ENCODE data around the gene ZFR. TPM values are rescaled to one million over a fixed set of nuclear protein-coding genes. Genes with fewer than 3 reads are reported as not detected.

ZFR gene
- total RNA-seq, 1 experiment from 2014 or later = 78.3 TPM

DNA sequence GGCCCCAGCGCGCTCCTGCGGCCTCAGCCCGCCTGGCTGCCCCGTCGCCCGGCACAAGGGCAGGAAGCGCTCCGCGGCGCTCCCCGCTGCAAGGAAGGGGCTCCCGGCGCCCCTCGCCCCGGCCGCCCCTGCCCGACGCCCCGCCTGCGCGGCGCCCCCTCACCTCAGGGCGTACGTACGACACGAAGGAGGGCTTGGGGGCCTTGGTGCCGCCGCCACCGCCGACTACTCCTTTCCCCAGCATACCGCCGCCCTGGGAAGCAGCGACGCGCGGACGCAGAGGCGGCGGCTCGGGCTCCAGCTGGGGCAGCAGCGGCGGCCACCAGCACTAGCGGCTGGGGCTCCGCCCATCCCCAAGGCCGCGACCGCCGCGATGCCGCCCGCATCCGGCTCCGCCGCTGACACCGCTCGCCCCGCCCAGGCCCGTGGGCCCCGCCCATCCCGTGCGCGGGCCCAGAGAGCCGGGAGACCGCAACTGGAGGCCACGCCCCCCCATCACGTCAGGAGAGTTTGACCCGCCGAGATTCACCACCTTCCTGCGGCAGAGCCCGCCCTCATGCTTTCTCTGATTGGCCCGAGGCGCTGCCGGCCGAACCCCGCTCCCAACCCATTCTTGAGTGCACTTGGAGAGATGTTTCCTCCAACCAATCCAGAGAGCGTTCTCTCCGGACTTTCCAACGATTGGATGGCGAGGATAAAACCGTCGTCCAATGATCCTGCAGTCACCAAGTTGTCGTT, 131.8 kb downstream of the ZFR start, which contains the start of gene MTMR12:
MTMR12 (minus strand) TSS at position 345 of the 738 bp plus-strand sequence; CDS start at position 244, 101 bp downstream.
- Histone ChIP-seq H3K27me3 (replicated peaks; ENCODE audit: control insufficient read depth, insufficient read depth, low read length) (no peaks in the 10 kb centered on the region), H3K4me1 (peaks cover 12% of the 10 kb centered on the region), H3K9me3 (no peaks in the 10 kb centered on the region), H3K4me3 (ENCODE audit: low read depth, low read length) (peak within 1 kb of the TSS; percentile 89), H3K36me3 (ENCODE audit: control insufficient read depth, insufficient read depth, low read length) (no peaks in the 10 kb centered on the region)
- no TSS peak for BruUV-seq (replicated peaks)
- peaks cover 21% of the 10 kb centered on the region for H3K4me1 Mint-ChIP-seq (ENCODE audit: low read depth, unreplicated experiment)
- H3K9me3 Mint-ChIP-seq (ENCODE audit: unreplicated experiment) = no peaks in the 10 kb centered on the region
- H3K4me3 Mint-ChIP-seq (ENCODE audit: unreplicated experiment) = peak within 1 kb of the TSS; percentile 78
- CTCF ChIA-PET = no interaction called here
- intact Hi-C loops (cut with micrococcal nuclease; ENCODE audit: unreplicated experiment) = loop anchor here (1.0 to 2.0 kb wide), 6 partner anchors 37 to 272 kb away; partner anchors contain the start of genes GOLPH3 and SUB1
- H3K27ac Mint-ChIP-seq (ENCODE audit: unreplicated experiment) = peak within 1 kb of the TSS; percentile 66
- H3K36me3 Mint-ChIP-seq (ENCODE audit: insufficient read depth, unreplicated experiment) = peaks cover 18% of the 10 kb centered on the region
- TF ChIP-seq, protein P1, sequence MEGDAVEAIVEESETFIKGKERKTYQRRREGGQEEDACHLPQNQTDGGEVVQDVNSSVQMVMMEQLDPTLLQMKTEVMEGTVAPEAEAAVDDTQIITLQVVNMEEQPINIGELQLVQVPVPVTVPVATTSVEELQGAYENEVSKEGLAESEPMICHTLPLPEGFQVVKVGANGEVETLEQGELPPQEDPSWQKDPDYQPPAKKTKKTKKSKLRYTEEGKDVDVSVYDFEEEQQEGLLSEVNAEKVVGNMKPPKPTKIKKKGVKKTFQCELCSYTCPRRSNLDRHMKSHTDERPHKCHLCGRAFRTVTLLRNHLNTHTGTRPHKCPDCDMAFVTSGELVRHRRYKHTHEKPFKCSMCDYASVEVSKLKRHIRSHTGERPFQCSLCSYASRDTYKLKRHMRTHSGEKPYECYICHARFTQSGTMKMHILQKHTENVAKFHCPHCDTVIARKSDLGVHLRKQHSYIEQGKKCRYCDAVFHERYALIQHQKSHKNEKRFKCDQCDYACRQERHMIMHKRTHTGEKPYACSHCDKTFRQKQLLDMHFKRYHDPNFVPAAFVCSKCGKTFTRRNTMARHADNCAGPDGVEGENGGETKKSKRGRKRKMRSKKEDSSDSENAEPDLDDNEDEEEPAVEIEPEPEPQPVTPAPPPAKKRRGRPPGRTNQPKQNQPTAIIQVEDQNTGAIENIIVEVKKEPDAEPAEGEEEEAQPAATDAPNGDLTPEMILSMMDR (IDR thresholded peaks at IDR 0.05; ENCODE audit: insufficient read depth in 1 of 2, low read depth in 1 of 2, low read length in 1 of 2, severe bottlenecking in 1 of 2, unreplicated experiment in 1 of 2) = no peak
- H3K27me3 Mint-ChIP-seq (ENCODE audit: insufficient read depth, unreplicated experiment) = no peaks in the 10 kb centered on the region
- DNase-seq = peak; percentile 99 to 100
- POLR2A ChIA-PET = interaction anchor here (0.6 kb wide), 2 partner anchors 54 to 212 kb away, joined by 3 to 9 read pairs; no protein-coding TSS in a partner anchor

DNA sequence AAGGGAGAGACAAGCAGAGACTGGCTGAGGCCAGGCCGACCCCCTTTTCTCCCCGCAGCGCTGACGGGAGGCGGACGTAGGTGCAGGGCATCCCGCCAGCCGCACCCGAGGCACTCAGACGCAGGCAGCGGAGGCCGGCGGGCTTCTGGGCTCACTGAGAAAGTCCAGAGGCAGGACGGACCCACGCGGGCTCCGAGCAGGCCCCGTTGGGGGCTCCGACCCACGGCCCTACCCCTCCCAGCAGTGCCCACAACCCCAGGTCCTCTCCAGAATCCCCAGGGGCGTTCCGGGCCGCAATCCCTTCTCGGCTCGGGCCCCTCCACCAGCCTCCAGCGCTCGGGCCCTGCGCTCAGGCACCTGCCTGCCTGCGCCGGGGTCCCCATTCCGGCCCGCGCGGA, 132.3 kb downstream of the ZFR start:
- H3K27me3 Mint-ChIP-seq (ENCODE audit: insufficient read depth, unreplicated experiment) = no peaks in the 10 kb centered on the region
- H3K36me3 Mint-ChIP-seq (ENCODE audit: insufficient read depth, unreplicated experiment) = peaks cover 18% of the 10 kb centered on the region
- H3K9me3 Mint-ChIP-seq (ENCODE audit: unreplicated experiment) = no peaks in the 10 kb centered on the region
- ChIA-PET POLR2A (interaction anchor here (0.6 kb wide), 1 partner anchor 212 kb away, joined by 9 read pairs; no protein-coding TSS in a partner anchor), CTCF (no interaction called here)
- H3K27me3 ChIP-seq (replicated peaks; ENCODE audit: control insufficient read depth, insufficient read depth, low read length) = no peaks in the 10 kb centered on the region
- peaks cover 15% of the 10 kb centered on the region for H3K4me1 ChIP-seq
- peaks cover 21% of the 10 kb centered on the region for H3K4me1 Mint-ChIP-seq (ENCODE audit: low read depth, unreplicated experiment)
- peak in 1 of 2 experiments; percentile 61 for DNase-seq
- H3K9me3 ChIP-seq = no peaks in the 10 kb centered on the region
- no peaks in the 10 kb centered on the region for H3K36me3 ChIP-seq (ENCODE audit: control insufficient read depth, insufficient read depth, low read length)
- peak overlapping the region; percentile 66 for H3K27ac Mint-ChIP-seq (ENCODE audit: unreplicated experiment)
- no TSS peak for BruUV-seq (replicated peaks)
- H3K4me3 ChIP-seq (ENCODE audit: low read depth, low read length) = peak overlapping the region; percentile 89
- TF ChIP-seq, protein P1 (IDR thresholded peaks at IDR 0.05; ENCODE audit: insufficient read depth in 1 of 2, low read depth in 1 of 2, low read length in 1 of 2, severe bottlenecking in 1 of 2, unreplicated experiment in 1 of 2) = no peak
- intact Hi-C loops (cut with micrococcal nuclease; ENCODE audit: unreplicated experiment) = loop anchor here (2.0 kb wide), 2 partner anchors 137 to 273 kb away; partner anchors contain the start of genes GOLPH3 and SUB1
- H3K4me3 Mint-ChIP-seq (ENCODE audit: unreplicated experiment) = peak overlapping the region; percentile 78

DNA sequence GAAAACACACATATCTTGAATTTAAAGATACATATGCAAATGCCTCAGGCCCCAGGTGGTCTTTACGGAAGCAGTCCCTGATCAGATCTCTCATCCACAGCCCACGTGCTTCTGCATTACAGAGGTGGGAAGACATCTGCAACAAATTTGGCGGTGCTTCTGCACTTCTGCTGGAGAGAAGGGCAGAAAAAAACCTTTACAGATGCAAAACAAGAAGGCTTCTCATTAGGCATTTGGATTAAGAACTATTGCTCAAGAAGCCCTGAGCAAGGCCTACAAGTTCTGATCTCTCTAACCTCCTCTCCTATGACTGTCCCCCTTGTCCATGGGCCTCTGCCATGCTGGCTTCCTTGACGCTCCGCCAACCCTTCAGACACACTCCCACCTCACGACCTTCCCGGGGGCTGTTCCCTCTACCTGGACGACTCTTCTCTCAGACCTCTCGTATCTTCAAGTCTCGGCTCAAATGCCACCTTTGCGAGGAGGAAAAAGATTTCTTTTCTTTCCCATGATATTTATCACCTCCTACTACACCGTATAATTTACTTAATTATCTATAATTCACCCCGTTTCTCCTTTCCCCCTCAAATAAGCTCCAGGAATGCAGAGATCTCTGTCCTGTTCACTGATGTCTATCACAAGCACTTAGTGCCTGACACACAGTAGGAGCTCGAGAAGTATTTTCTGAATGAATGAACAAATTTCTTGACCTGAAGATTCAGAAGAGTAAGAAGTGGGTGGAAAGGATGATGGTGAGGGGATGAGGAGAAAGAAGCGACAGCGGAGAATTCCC, 132.9 kb downstream of the ZFR start:
- ChIA-PET POLR2A (no interaction called here), CTCF (no interaction called here)
- H3K4me3 ChIP-seq (ENCODE audit: low read depth, low read length) = peak overlapping the region; percentile 89
- H3K27ac Mint-ChIP-seq (ENCODE audit: unreplicated experiment) = peak overlapping the region; percentile 66
- TF ChIP-seq, protein P1 (IDR thresholded peaks at IDR 0.05; ENCODE audit: insufficient read depth in 1 of 2, low read depth in 1 of 2, low read length in 1 of 2, severe bottlenecking in 1 of 2, unreplicated experiment in 1 of 2) = no peak
- peak overlapping the region; percentile 78 for H3K4me3 Mint-ChIP-seq (ENCODE audit: unreplicated experiment)
- no peak for DNase-seq
- H3K4me1 Mint-ChIP-seq (ENCODE audit: low read depth, unreplicated experiment) = peaks cover 21% of the 10 kb centered on the region
- intact Hi-C loops (cut with micrococcal nuclease; ENCODE audit: unreplicated experiment) = loop anchor here (2.0 kb wide), 2 partner anchors 137 to 273 kb away; partner anchors contain the start of genes GOLPH3 and SUB1
- no peaks in the 10 kb centered on the region for H3K36me3 ChIP-seq (ENCODE audit: control insufficient read depth, insufficient read depth, low read length)
- no peaks in the 10 kb centered on the region for H3K27me3 Mint-ChIP-seq (ENCODE audit: insufficient read depth, unreplicated experiment)
- H3K27me3 ChIP-seq (replicated peaks; ENCODE audit: control insufficient read depth, insufficient read depth, low read length) = no peaks in the 10 kb centered on the region
- H3K9me3 Mint-ChIP-seq (ENCODE audit: unreplicated experiment) = no peaks in the 10 kb centered on the region
- no peaks in the 10 kb centered on the region for H3K9me3 ChIP-seq
- peaks cover 15% of the 10 kb centered on the region for H3K4me1 ChIP-seq
- BruUV-seq (replicated peaks) = TSS peak; percentile 45
- peaks cover 18% of the 10 kb centered on the region for H3K36me3 Mint-ChIP-seq (ENCODE audit: insufficient read depth, unreplicated experiment)
